WTC11 (cell line): ENCODE results near the gene GIGYF2. TPM values are rescaled to one million over a fixed set of nuclear protein-coding genes. Genes with fewer than 3 reads are reported as not detected.

ENCODE experiments used
- ATAC-seq: fragments of 200-7000 bp; cut with Tn5 transposase; 2 replicates; pipeline ENCODE4 v1.10.0; 2021; ENCODE audit warnings: mild to moderate bottlenecking, moderate library complexity
- CTCF ChIA-PET: fragments of 300-600 bp; sonication (Branson Sonifier 250); formaldehyde crosslinking; loops from one replicate; lab custom pipeline; 2021; ENCODE audit warnings: antibody characterized with exemption; lab: Charles Lee
- POLR2A ChIA-PET: fragments of 350-600 bp; sonication (Branson Sonifier 250); formaldehyde crosslinking; loops from one replicate; lab custom pipeline; 2021; ENCODE audit warnings: antibody characterized with exemption; lab: Charles Lee
- DNase-seq: peaks from one replicate; pipeline ENCODE4 v3.0.0; 2021; ENCODE audit warnings: low spot score
- H3K27ac Mint-ChIP-seq: 2 replicates; pipeline ENCODE4 v1.8.0; 2021; ENCODE audit warnings: mixed read lengths
- H3K27me3 Mint-ChIP-seq: 2 replicates; pipeline ENCODE4 v1.8.0; 2021; ENCODE audit warnings: low read depth, mild to moderate bottlenecking, moderate library complexity, mixed read lengths
- H3K36me3 Mint-ChIP-seq: 2 replicates; pipeline ENCODE4 v1.8.0; 2021; ENCODE audit warnings: mixed read lengths
- H3K4me1 Mint-ChIP-seq: 2 replicates; pipeline ENCODE4 v1.8.0; 2022; ENCODE audit warnings: mixed read lengths
- H3K4me3 Mint-ChIP-seq: 2 replicates; pipeline ENCODE4 v1.8.0; 2021; ENCODE audit warnings: mild to moderate bottlenecking, moderate library complexity, mixed read lengths
- H3K9me3 Mint-ChIP-seq: 2 replicates; pipeline ENCODE4 v1.8.0; 2021; ENCODE audit warnings: mixed read lengths
- EMX1 ChIP-seq: fragments of 250-450 bp; sonication (Bioruptor Pico); IDR thresholded peaks from 2 replicates; pipeline ENCODE4 v1.8.0; 2021; ENCODE audit warnings: mild to moderate bottlenecking
- FOXP1 ChIP-seq: sonication (generic); formaldehyde crosslinking; IDR thresholded peaks from 2 replicates; pipeline ENCODE4 v1.8.0; 2022; ENCODE audit warnings: missing genetic modification reagents, mild to moderate bottlenecking, moderate library complexity, borderline replicate concordance
- HMGA2 ChIP-seq: fragments of 250-450 bp; sonication (Bioruptor Pico); IDR thresholded peaks from 2 replicates; pipeline ENCODE4 v1.4.0; 2021; ENCODE audit warnings: mild to moderate bottlenecking, moderate library complexity
- KAT7 ChIP-seq: sonication (generic); formaldehyde crosslinking; IDR thresholded peaks from 2 replicates; pipeline ENCODE4 v1.8.1; 2023; ENCODE audit warnings: missing genetic modification reagents, mild to moderate bottlenecking, borderline replicate concordance
- MAX ChIP-seq: sonication (generic); formaldehyde crosslinking; IDR thresholded peaks from 2 replicates; pipeline ENCODE4 v1.8.0; 2022; ENCODE audit warnings: mild to moderate bottlenecking, missing genetic modification reagents
- MYBL2 ChIP-seq: sonication (generic); formaldehyde crosslinking; IDR thresholded peaks from 2 replicates; pipeline ENCODE4 v1.8.1; 2023; ENCODE audit warnings: mild to moderate bottlenecking, moderate library complexity, missing genetic modification reagents
- NFATC4 ChIP-seq: fragments of 250-450 bp; sonication (Bioruptor Pico); IDR thresholded peaks from 2 replicates; pipeline ENCODE4 v1.9.0; 2021; ENCODE audit warnings: mild to moderate bottlenecking
- NR1H2 ChIP-seq: sonication (generic); formaldehyde crosslinking; IDR thresholded peaks from 2 replicates; pipeline ENCODE4 v1.9.0; 2021; ENCODE audit warnings: mild to moderate bottlenecking, moderate library complexity, missing genetic modification reagents
- NR3C1 ChIP-seq: sonication (generic); formaldehyde crosslinking; conservative IDR thresholded peaks from 2 replicates; pipeline ENCODE4 v1.8.1; 2023; ENCODE audit warnings: low read depth, mild to moderate bottlenecking, missing genetic modification reagents
- PRDM15 ChIP-seq: sonication (generic); formaldehyde crosslinking; IDR thresholded peaks from 2 replicates; pipeline ENCODE4 v1.8.0; 2022; ENCODE audit warnings: missing genetic modification reagents
- PRRX2 ChIP-seq: fragments of 250-450 bp; sonication (Bioruptor Pico); IDR thresholded peaks from 2 replicates; pipeline ENCODE4 v1.8.0; 2021; ENCODE audit warnings: mild to moderate bottlenecking
- SMAD4 ChIP-seq: sonication (generic); formaldehyde crosslinking; IDR thresholded peaks from 2 replicates; pipeline ENCODE4 v1.8.0; 2022; ENCODE audit warnings: mild to moderate bottlenecking, missing genetic modification reagents
- TCF7 ChIP-seq: sonication (generic); formaldehyde crosslinking; IDR thresholded peaks from 2 replicates; pipeline ENCODE4 v1.8.0; 2022; ENCODE audit warnings: mild to moderate bottlenecking, low read depth, missing genetic modification reagents, moderate library complexity
- ZBTB21 ChIP-seq: sonication (generic); formaldehyde crosslinking; IDR thresholded peaks from 2 replicates; pipeline ENCODE4 v1.8.1; 2023; ENCODE audit warnings: mild to moderate bottlenecking, missing genetic modification reagents, borderline replicate concordance
- ZNF138 ChIP-seq: sonication (generic); formaldehyde crosslinking; conservative IDR thresholded peaks from 2 replicates; pipeline ENCODE4 v1.8.1; 2022; ENCODE audit warnings: mild to moderate bottlenecking, moderate library complexity, missing genetic modification reagents
- ZNF263 ChIP-seq: sonication (generic); formaldehyde crosslinking; IDR thresholded peaks from 2 replicates; pipeline ENCODE4 v1.8.1; 2022; ENCODE audit warnings: low read depth, mild to moderate bottlenecking, moderate library complexity, missing genetic modification reagents
- total RNA-seq: library from RNA; stranded (reverse); gene quantifications from 3 replicates; pipeline ENCODE4 v1.2.3, GENCODE V29; 2021
- TF ChIP-seq, protein P1 (sequence below): fragments of 250-450 bp; sonication (Bioruptor Pico); conservative IDR thresholded peaks from 2 replicates; pipeline ENCODE4 v1.9.0; 2021; ENCODE audit warnings: mild to moderate bottlenecking
- TF ChIP-seq, protein P2 (sequence below): sonication (generic); formaldehyde crosslinking; IDR thresholded peaks from 2 replicates; pipeline ENCODE4 v1.8.1; 2022; ENCODE audit warnings: low read depth, mild to moderate bottlenecking, moderate library complexity, missing genetic modification reagents, borderline replicate concordance
- TF ChIP-seq, protein P3 (sequence below): sonication (generic); formaldehyde crosslinking; IDR thresholded peaks from 2 replicates; pipeline ENCODE4 v1.8.0; 2023; ENCODE audit warnings: missing genetic modification reagents
- TF ChIP-seq, protein P4 (sequence below): sonication (generic); formaldehyde crosslinking; IDR thresholded peaks from 2 replicates; pipeline ENCODE4 v1.8.1; 2022; ENCODE audit warnings: missing genetic modification reagents, borderline replicate concordance
- TF ChIP-seq, protein P5 (sequence below): fragments of 200-600 bp; IDR thresholded peaks from 2 replicates; pipeline ENCODE4 v1.8.0; 2022; ENCODE audit warnings: antibody characterized with exemption

The GIGYF2 gene
- total RNA-seq, 1 experiment from 2014 or later, result 53.1 TPM

GRCh38 chr2:232869138-232870017, 172.2 kb downstream of the GIGYF2 start (continued):
- no peak for TF ChIP-seq PRDM15 (CRISPR knock-in tag)
- TF ChIP-seq MYBL2 (CRISPR knock-in tag), result no peak
- TF ChIP-seq, protein P1, sequence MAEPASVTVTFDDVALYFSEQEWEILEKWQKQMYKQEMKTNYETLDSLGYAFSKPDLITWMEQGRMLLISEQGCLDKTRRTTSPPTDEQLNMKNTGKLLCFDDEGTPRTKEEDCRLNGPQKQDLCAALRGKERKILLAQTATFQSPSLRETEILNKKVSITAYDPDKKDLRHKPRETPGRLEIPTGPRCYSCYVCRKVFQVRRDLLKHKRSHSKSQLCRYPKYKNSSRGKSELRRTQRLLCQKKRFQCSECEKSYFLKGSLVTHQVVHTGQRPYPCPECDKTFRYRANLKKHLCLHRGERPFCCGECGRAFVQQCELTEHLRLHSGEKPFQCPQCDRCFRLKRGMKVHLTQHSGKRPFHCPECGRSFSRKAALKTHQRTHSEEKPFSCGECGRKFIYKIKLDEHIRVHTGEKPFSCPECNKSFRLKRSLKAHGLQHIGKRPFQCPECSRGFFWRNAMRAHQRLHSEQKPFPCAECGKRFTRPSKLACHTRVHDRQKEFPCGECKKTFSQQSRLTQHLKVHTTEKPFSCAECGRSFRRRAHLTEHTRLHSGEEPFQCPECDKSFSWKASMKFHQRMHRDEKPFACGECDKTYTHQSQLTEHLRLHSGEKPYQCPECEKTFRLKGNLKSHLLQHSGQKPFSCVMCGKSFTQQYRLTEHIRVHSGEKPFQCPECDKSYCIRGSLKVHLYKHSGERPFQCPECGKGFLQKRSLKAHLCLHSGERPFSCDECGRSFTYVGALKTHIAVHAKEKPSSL (CRISPR knock-in tag), result no peak
- TF ChIP-seq, protein P2, sequence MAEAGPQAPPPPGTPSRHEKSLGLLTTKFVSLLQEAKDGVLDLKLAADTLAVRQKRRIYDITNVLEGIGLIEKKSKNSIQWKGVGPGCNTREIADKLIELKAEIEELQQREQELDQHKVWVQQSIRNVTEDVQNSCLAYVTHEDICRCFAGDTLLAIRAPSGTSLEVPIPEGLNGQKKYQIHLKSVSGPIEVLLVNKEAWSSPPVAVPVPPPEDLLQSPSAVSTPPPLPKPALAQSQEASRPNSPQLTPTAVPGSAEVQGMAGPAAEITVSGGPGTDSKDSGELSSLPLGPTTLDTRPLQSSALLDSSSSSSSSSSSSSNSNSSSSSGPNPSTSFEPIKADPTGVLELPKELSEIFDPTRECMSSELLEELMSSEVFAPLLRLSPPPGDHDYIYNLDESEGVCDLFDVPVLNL (CRISPR knock-in tag), result no peak
- no peak for TF ChIP-seq MAX (CRISPR knock-in tag)
- no peak for TF ChIP-seq NFATC4 (CRISPR knock-in tag)

GRCh38 chr2:232870018-232870765, 173.1 kb downstream of the GIGYF2 start, which contains the start of gene SNORC:
Gene SNORC (plus strand): TSS chr2:232870264. CDS start chr2:232870342, 78 bp downstream.
- ChIA-PET POLR2A (no interaction called here), CTCF (interaction anchor here (2.0 to 2.8 kb wide), 2 partner anchors 17 to 159 kb away, joined by 9 to 12 read pairs; no protein-coding TSS in a partner anchor)
- ATAC-seq, result no peak
- no peak within 1 kb of the TSS for H3K4me3 Mint-ChIP-seq
- H3K36me3 Mint-ChIP-seq, result no peaks in the 10 kb centered on the region
- no peak for DNase-seq
- H3K27me3 Mint-ChIP-seq, result peaks cover 3% of the 10 kb centered on the region
- H3K9me3 Mint-ChIP-seq, result no peaks in the 10 kb centered on the region
- peak within 1 kb of the TSS; percentile 28 for H3K27ac Mint-ChIP-seq
- H3K4me1 Mint-ChIP-seq, result peaks cover 4% of the 10 kb centered on the region; the same call in 1 of the 2 replicates
- no peak for TF ChIP-seq SMAD4 (CRISPR knock-in tag)
- TF ChIP-seq EMX1, result no peak
- TF ChIP-seq HMGA2 (CRISPR knock-in tag), result no peak
- TF ChIP-seq ZNF138 (CRISPR knock-in tag), result no peak
- no peak for TF ChIP-seq KAT7 (CRISPR knock-in tag)
- TF ChIP-seq NR1H2 (CRISPR knock-in tag), result no peak
- TF ChIP-seq, protein P3, sequence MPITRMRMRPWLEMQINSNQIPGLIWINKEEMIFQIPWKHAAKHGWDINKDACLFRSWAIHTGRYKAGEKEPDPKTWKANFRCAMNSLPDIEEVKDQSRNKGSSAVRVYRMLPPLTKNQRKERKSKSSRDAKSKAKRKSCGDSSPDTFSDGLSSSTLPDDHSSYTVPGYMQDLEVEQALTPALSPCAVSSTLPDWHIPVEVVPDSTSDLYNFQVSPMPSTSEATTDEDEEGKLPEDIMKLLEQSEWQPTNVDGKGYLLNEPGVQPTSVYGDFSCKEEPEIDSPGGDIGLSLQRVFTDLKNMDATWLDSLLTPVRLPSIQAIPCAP (CRISPR knock-in tag), result no peak
- TF ChIP-seq ZNF263 (CRISPR knock-in tag), result no peak
- TF ChIP-seq, protein P4, sequence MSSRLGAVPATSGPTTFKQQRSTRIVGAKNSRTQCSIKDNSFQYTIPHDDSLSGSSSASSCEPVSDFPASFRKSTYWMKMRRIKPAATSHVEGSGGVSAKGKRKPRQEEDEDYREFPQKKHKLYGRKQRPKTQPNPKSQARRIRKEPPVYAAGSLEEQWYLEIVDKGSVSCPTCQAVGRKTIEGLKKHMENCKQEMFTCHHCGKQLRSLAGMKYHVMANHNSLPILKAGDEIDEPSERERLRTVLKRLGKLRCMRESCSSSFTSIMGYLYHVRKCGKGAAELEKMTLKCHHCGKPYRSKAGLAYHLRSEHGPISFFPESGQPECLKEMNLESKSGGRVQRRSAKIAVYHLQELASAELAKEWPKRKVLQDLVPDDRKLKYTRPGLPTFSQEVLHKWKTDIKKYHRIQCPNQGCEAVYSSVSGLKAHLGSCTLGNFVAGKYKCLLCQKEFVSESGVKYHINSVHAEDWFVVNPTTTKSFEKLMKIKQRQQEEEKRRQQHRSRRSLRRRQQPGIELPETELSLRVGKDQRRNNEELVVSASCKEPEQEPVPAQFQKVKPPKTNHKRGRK (CRISPR knock-in tag), result no peak
- no peak for TF ChIP-seq ZBTB21
- TF ChIP-seq FOXP1 (CRISPR knock-in tag), result no peak
- TF ChIP-seq TCF7 (CRISPR knock-in tag), result no peak
- TF ChIP-seq, protein P5, sequence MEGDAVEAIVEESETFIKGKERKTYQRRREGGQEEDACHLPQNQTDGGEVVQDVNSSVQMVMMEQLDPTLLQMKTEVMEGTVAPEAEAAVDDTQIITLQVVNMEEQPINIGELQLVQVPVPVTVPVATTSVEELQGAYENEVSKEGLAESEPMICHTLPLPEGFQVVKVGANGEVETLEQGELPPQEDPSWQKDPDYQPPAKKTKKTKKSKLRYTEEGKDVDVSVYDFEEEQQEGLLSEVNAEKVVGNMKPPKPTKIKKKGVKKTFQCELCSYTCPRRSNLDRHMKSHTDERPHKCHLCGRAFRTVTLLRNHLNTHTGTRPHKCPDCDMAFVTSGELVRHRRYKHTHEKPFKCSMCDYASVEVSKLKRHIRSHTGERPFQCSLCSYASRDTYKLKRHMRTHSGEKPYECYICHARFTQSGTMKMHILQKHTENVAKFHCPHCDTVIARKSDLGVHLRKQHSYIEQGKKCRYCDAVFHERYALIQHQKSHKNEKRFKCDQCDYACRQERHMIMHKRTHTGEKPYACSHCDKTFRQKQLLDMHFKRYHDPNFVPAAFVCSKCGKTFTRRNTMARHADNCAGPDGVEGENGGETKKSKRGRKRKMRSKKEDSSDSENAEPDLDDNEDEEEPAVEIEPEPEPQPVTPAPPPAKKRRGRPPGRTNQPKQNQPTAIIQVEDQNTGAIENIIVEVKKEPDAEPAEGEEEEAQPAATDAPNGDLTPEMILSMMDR, result no peak
- TF ChIP-seq NR3C1 (CRISPR knock-in tag), result no peak
- no peak for TF ChIP-seq PRRX2 (CRISPR knock-in tag)
